ENCODE results near the gene ARHGEF2.

DNA sequence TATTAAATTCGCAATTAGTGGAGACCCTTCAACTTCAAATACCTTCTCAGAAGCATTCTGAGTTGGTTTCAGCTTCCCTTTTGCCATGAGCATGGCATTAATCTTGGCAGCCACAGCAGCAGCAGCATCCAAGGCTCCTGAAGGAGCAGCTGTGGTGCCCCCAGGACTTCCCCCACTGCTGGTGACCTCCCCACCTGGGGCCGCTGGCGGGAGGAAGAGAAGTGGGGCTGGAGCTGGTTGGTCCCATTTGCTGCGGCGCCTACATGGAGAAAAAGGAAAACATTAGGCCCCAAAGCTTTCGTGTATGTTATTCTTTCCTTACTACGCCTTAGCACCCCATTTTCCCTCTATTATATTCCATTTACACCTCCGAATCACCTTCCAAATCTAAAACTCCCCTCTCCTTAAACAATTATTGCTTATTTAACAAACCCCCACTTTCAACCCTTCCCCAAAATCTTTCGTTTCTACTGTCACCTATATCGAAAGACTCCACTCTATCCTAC lies 44.7 kb downstream of the ARHGEF2 start:
- no peak for TF ChIP-seq POLR2A (IDR thresholded peaks at IDR 0.05)
- no peak for TF ChIP-seq POLR2AphosphoS5 (IDR thresholded peaks at IDR 0.05)
- TF ChIP-seq, protein P1, sequence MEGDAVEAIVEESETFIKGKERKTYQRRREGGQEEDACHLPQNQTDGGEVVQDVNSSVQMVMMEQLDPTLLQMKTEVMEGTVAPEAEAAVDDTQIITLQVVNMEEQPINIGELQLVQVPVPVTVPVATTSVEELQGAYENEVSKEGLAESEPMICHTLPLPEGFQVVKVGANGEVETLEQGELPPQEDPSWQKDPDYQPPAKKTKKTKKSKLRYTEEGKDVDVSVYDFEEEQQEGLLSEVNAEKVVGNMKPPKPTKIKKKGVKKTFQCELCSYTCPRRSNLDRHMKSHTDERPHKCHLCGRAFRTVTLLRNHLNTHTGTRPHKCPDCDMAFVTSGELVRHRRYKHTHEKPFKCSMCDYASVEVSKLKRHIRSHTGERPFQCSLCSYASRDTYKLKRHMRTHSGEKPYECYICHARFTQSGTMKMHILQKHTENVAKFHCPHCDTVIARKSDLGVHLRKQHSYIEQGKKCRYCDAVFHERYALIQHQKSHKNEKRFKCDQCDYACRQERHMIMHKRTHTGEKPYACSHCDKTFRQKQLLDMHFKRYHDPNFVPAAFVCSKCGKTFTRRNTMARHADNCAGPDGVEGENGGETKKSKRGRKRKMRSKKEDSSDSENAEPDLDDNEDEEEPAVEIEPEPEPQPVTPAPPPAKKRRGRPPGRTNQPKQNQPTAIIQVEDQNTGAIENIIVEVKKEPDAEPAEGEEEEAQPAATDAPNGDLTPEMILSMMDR (IDR thresholded peaks at IDR 0.05) = no peak
